ENCODE data around the gene TMPRSS6. TPM values are rescaled to one million over a fixed set of nuclear protein-coding genes. Genes with fewer than 3 reads are reported as not detected.

Gene TMPRSS6
- total and polyA plus RNA-seq, 2 of the 13 experiments (the other 11 are each of a cell fraction or from before 2014, with no cell fraction given): 4.2 to 4.8 TPM

DNA sequence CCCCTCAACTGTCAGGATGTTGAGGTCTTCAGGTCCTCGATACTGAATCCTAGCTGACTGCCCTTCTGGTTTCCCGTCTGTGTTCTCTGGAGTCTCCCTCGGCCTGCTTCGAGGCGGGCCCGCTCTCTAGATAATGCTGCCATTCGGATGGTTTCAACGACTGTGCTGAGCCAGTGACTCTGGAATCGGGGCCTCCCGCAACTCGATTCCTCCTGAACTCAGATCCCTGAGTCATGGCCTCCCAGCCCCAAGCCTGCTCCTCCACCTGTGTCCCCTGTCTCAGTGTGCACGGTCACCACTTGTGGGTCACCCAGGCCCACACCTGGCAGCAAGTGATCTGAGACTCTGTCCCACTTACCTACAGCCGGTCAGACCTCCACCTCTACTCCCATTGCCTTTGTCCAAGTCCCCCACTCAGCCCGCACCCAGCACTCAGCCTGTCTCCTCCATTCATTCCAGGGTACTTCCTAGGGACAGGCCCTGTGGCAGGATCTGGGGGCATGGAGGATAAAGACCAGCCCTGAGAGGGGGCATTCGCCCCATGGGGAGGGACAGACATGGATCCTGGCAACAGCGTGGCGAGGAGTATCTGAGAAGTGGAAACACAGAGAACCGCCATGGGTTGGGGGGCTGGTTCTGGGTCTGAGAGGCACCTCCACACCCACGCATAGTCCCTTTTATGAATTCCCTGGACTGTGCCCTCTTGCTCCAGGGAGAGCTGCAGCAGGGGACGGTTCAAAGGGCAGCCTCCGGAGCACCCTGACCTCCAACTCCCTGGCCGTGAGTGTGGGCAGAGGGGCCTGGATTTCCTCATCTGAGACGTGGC, 75.7 kb downstream of the TMPRSS6 start (continued):
- TF ChIP-seq, protein P1, sequence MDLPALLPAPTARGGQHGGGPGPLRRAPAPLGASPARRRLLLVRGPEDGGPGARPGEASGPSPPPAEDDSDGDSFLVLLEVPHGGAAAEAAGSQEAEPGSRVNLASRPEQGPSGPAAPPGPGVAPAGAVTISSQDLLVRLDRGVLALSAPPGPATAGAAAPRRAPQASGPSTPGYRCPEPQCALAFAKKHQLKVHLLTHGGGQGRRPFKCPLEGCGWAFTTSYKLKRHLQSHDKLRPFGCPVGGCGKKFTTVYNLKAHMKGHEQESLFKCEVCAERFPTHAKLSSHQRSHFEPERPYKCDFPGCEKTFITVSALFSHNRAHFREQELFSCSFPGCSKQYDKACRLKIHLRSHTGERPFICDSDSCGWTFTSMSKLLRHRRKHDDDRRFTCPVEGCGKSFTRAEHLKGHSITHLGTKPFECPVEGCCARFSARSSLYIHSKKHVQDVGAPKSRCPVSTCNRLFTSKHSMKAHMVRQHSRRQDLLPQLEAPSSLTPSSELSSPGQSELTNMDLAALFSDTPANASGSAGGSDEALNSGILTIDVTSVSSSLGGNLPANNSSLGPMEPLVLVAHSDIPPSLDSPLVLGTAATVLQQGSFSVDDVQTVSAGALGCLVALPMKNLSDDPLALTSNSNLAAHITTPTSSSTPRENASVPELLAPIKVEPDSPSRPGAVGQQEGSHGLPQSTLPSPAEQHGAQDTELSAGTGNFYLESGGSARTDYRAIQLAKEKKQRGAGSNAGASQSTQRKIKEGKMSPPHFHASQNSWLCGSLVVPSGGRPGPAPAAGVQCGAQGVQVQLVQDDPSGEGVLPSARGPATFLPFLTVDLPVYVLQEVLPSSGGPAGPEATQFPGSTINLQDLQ (CRISPR knock-in tag; IDR thresholded peaks at IDR 0.05): no peak
- TF ChIP-seq NFE2L1 (CRISPR knock-in tag; IDR thresholded peaks at IDR 0.05; ENCODE audit: borderline replicate concordance): peak; percentile 87
- TF ChIP-seq POGZ (CRISPR knock-in tag; IDR thresholded peaks at IDR 0.05): no peak
- TF ChIP-seq MAX (IDR thresholded peaks at IDR 0.05): peak; percentile 71
- TF ChIP-seq NFKBIZ (CRISPR knock-in tag; IDR thresholded peaks at IDR 0.05): no peak
- TF ChIP-seq, protein P2, sequence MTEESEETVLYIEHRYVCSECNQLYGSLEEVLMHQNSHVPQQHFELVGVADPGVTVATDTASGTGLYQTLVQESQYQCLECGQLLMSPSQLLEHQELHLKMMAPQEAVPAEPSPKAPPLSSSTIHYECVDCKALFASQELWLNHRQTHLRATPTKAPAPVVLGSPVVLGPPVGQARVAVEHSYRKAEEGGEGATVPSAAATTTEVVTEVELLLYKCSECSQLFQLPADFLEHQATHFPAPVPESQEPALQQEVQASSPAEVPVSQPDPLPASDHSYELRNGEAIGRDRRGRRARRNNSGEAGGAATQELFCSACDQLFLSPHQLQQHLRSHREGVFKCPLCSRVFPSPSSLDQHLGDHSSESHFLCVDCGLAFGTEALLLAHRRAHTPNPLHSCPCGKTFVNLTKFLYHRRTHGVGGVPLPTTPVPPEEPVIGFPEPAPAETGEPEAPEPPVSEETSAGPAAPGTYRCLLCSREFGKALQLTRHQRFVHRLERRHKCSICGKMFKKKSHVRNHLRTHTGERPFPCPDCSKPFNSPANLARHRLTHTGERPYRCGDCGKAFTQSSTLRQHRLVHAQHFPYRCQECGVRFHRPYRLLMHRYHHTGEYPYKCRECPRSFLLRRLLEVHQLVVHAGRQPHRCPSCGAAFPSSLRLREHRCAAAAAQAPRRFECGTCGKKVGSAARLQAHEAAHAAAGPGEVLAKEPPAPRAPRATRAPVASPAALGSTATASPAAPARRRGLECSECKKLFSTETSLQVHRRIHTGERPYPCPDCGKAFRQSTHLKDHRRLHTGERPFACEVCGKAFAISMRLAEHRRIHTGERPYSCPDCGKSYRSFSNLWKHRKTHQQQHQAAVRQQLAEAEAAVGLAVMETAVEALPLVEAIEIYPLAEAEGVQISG (CRISPR knock-in tag; IDR thresholded peaks at IDR 0.05): peak; percentile 86
- TF ChIP-seq KDM1A (CRISPR knock-in tag; IDR thresholded peaks at IDR 0.05): 0 out of 2 replicates have a peak, but pooled peaks have one; percentile 11
- no peak for TF ChIP-seq HMG20B (CRISPR knock-in tag; conservative IDR thresholded peaks at IDR 0.05)
- no peak for TF ChIP-seq ZNF33B (CRISPR knock-in tag; IDR thresholded peaks at IDR 0.05)
- TF ChIP-seq ZBTB21 (CRISPR knock-in tag; IDR thresholded peaks at IDR 0.05): no peak
- peak; percentile 96 for TF ChIP-seq HNF4G (IDR thresholded peaks at IDR 0.05; ENCODE audit: borderline replicate concordance, low read depth, low read length)
- peak; percentile 91; the same call in 1 of the 2 replicates for TF ChIP-seq HNF4G (CRISPR knock-in tag; IDR thresholded peaks at IDR 0.05; ENCODE audit: borderline replicate concordance, low read depth)
- TF ChIP-seq, protein P3, sequence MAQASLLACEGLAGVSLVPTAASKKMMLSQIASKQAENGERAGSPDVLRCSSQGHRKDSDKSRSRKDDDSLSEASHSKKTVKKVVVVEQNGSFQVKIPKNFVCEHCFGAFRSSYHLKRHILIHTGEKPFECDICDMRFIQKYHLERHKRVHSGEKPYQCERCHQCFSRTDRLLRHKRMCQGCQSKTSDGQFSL (CRISPR knock-in tag; IDR thresholded peaks at IDR 0.05): 0 out of 2 replicates have a peak, but pooled peaks have one; percentile 32
- TF ChIP-seq ZNF775 (CRISPR knock-in tag; IDR thresholded peaks at IDR 0.05; ENCODE audit: borderline replicate concordance): no peak
- TF ChIP-seq ZC3H13 (CRISPR knock-in tag; IDR thresholded peaks at IDR 0.05): no peak
- no peak for TF ChIP-seq PLRG1 (conservative IDR thresholded peaks at IDR 0.05)
- TF ChIP-seq RAD21 (CRISPR knock-in tag; IDR thresholded peaks at IDR 0.05): 0 out of 2 replicates have a peak, but pooled peaks have one; percentile 29
- TF ChIP-seq RARG (CRISPR knock-in tag; IDR thresholded peaks at IDR 0.05; ENCODE audit: low read depth): no peak
- TF ChIP-seq KDM5B (CRISPR knock-in tag; IDR thresholded peaks at IDR 0.05; ENCODE audit: borderline replicate concordance): no peak
- peak; percentile 19; the same call in 1 of the 2 replicates for TF ChIP-seq SMYD3 (CRISPR knock-in tag; IDR thresholded peaks at IDR 0.05)
- TF ChIP-seq, protein P4, sequence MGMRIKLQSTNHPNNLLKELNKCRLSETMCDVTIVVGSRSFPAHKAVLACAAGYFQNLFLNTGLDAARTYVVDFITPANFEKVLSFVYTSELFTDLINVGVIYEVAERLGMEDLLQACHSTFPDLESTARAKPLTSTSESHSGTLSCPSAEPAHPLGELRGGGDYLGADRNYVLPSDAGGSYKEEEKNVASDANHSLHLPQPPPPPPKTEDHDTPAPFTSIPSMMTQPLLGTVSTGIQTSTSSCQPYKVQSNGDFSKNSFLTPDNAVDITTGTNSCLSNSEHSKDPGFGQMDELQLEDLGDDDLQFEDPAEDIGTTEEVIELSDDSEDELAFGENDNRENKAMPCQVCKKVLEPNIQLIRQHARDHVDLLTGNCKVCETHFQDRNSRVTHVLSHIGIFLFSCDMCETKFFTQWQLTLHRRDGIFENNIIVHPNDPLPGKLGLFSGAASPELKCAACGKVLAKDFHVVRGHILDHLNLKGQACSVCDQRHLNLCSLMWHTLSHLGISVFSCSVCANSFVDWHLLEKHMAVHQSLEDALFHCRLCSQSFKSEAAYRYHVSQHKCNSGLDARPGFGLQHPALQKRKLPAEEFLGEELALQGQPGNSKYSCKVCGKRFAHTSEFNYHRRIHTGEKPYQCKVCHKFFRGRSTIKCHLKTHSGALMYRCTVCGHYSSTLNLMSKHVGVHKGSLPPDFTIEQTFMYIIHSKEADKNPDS (CRISPR knock-in tag; IDR thresholded peaks at IDR 0.05): no peak
- TF ChIP-seq ISL2 (CRISPR knock-in tag; IDR thresholded peaks at IDR 0.05): peak; percentile 45; the same call in 1 of the 2 replicates
